HFF-Myc (cell line): ENCODE results near the gene IL2RA.
"Not testable (repeated sequence)": the region's sequence is repeated elsewhere in the genome, so short reads cannot be mapped to it uniquely, and the experiment has no call there.

Source experiments
- DNase-seq: peaks from one replicate; pipeline ENCODE4 v3.0.0-alpha.2; 2011; ENCODE audit warnings: low read depth; ENCODE audit errors: extremely low read depth
- H3K4me3 ChIP-seq: replicated peaks from 2 replicates; pipeline ENCODE4 v1.5.1; 2011; ENCODE audit warnings: low read depth, mild to moderate bottlenecking, control low read depth, low read length
- TF ChIP-seq, protein P1 (sequence below): IDR thresholded peaks from 2 replicates; pipeline ENCODE4 v1.5.1; 2012; ENCODE audit warnings: mild to moderate bottlenecking, low read depth, low read length, control low read depth; ENCODE audit errors: missing control alignments

The IL2RA gene

DNA sequence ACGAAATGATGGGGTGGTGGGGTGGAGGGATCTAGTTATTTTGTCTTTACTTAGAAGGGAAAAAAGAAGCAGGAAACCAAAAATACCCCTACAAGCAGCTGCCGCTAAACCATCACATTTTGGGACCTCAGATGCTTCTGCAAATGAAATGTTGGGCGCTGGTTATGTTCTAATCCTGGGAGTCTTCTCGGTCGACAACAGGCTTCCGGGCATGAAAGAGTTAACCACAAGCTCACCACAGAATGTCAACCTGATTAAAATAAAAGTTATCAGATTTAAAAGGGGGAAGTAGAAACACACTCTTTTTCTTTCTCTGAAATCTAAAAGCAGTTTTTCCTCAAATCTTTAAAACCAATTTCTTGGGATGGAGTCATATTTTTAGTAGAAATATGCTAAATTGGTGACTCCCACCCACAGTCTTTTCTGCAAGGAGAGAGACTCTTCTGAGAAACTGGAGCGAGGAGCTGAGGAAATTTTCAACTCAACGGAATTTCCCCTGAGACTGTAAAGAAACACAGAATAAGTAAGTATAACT is 16.8 kb downstream of the IL2RA start:
- H3K4me3 ChIP-seq: no peak overlapping the region
- no peak for DNase-seq
- TF ChIP-seq, protein P1, sequence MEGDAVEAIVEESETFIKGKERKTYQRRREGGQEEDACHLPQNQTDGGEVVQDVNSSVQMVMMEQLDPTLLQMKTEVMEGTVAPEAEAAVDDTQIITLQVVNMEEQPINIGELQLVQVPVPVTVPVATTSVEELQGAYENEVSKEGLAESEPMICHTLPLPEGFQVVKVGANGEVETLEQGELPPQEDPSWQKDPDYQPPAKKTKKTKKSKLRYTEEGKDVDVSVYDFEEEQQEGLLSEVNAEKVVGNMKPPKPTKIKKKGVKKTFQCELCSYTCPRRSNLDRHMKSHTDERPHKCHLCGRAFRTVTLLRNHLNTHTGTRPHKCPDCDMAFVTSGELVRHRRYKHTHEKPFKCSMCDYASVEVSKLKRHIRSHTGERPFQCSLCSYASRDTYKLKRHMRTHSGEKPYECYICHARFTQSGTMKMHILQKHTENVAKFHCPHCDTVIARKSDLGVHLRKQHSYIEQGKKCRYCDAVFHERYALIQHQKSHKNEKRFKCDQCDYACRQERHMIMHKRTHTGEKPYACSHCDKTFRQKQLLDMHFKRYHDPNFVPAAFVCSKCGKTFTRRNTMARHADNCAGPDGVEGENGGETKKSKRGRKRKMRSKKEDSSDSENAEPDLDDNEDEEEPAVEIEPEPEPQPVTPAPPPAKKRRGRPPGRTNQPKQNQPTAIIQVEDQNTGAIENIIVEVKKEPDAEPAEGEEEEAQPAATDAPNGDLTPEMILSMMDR: no peak

DNA sequence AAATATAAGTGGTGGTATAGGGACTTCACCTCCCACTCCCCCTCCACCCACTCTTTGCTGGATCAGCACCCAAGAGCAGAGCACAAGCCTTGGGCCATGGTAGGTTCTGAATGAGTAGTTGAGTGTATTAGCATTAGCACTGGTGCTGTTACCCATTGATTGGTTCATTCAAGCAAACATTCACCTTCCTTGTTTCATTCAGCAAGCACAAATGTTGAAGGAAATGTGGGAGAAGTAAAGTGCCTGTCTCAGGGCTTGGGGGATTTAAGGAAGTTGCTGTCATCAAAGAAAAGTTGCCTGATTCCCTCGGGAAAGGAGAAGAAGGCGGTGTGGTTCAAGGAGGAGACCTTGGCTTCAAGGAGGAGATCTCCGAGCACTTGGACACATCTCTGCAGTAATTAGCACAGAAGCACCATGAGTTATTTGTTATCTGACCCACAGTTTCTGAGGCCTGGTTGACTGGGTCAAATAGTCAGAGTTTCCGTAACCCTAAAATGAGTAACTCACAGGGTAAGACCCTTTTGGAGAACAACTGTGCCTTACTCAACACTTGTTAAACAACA is 17.3 kb downstream of the IL2RA start:
- TF ChIP-seq, protein P1: no peak
- DNase-seq: no peak
- H3K4me3 ChIP-seq: no peak overlapping the region

DNA sequence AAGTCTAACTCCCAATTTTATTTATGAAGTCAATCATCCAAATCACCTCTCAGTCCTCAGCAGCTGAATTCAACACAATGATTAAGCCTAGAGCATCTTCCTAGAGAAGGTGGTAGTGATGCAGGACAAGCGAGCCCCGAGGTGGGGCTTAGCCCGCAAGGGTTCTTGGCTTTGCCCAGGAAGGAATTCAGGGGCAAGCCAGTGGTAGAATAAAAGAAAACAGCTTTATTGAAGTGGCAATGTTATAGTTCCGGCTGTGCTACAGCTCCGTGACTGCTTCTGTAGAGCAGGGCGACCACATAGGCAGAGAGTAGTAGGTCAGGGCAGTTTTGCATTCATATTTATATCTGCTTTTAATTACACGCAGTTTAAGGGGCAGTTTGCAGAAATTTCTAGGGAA is 18.1 kb downstream of the IL2RA start:
- DNase-seq: no peak
- TF ChIP-seq, protein P1: no peak
- H3K4me3 ChIP-seq: no peak overlapping the region

DNA sequence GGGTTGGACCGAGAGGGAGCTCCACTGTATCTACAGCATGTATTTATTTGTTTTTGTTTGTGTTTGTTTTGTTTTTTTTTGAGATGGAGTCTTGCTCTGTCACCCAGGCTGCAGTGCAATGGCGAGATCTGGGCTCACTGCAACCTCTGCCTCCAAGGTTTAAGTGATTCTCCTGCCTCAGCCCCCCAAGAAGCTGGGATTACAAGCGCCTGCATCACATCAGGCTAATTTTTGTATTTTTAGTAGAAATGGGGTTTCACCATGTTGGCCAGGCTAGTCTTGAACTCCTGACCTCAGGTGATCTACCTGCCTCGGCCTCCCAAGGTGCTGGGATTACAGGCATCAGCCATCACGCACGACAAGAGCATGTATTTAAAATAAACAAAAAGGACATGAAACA is 18.8 kb downstream of the IL2RA start:
- DNase-seq, H3K4me3 ChIP-seq: not testable (repeated sequence)

DNA sequence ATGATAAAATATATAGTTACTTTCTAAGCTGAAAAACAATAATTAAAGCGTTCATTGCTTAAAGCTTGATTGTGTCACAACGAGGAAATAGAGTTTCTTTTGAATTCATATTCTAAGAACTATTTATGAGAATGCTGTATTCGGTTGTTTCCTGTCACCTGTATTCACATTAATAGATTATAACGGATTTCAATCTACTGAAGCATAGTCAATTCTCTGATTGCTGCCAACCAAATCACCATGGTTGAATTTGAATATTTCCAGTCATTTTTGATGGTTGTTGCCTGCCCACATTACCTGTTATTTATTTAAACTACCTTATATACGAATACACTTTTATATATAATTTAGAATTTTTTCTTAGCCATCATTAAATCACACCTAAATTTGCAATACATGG is 22.0 kb downstream of the IL2RA start:
- TF ChIP-seq, protein P1: no peak
- no peak overlapping the region for H3K4me3 ChIP-seq
- no peak for DNase-seq

DNA sequence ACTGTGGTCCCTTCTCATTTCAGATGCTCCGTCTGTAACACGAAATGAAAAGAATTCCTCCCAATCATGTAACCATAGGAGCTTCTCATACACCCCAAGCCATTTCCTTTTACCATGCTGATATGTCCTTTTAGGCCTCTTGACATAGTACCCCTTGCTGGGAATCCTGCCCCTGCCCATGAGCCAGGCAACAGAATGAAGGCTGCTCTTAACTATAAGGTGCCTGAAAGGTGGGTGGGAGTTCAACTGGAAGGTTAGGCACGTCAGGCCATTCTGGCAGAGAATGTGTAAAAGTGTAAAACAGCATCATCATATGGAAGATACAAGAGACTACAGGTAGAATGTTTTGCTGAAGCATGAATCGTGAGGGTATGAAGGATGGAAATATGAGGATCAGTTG is 22.5 kb downstream of the IL2RA start:
- H3K4me3 ChIP-seq: no peak overlapping the region
- TF ChIP-seq, protein P1: no peak
- no peak for DNase-seq

DNA sequence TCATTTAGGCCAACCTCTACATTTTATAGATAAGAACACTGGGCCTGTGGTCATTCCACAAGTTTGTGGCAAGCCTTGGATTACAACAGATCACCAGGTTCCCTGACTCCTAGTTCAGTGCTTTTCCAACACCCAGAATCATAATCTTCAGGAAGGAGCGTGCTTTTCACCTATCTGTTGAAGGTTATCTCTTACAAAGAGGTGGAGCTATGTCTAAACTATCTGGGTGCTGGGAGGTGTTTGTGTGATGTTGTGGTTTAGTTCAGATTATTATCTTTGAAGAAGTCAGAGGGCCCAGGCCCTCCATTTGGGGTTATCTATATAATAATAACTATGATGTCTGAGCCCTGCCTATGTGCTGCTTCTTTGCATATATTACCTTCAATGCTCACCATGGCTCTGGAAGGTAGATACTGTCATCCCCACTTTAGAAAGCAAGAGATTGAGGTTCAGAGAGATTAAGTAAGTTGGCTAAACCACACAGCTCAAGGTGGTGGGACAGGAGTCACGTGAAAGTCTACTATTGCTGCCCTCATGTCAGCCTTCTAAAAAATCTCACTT is 24.0 kb downstream of the IL2RA start:
- no peak for DNase-seq
- H3K4me3 ChIP-seq: no peak overlapping the region
- TF ChIP-seq, protein P1: no peak
